ENCODE results near the gene TCOF1. TPM values are rescaled to one million over a fixed set of nuclear protein-coding genes. Genes with fewer than 3 reads are reported as not detected.

TCOF1 gene
- total RNA-seq, 1 donor: 23.1 TPM

- TF ChIP-seq, protein P1, sequence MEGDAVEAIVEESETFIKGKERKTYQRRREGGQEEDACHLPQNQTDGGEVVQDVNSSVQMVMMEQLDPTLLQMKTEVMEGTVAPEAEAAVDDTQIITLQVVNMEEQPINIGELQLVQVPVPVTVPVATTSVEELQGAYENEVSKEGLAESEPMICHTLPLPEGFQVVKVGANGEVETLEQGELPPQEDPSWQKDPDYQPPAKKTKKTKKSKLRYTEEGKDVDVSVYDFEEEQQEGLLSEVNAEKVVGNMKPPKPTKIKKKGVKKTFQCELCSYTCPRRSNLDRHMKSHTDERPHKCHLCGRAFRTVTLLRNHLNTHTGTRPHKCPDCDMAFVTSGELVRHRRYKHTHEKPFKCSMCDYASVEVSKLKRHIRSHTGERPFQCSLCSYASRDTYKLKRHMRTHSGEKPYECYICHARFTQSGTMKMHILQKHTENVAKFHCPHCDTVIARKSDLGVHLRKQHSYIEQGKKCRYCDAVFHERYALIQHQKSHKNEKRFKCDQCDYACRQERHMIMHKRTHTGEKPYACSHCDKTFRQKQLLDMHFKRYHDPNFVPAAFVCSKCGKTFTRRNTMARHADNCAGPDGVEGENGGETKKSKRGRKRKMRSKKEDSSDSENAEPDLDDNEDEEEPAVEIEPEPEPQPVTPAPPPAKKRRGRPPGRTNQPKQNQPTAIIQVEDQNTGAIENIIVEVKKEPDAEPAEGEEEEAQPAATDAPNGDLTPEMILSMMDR (IDR thresholded peaks at IDR 0.05; ENCODE audit: insufficient read depth, low read length): no peak
- H3K4me3 ChIP-seq (ENCODE audit: low read depth, low read length): no peak overlapping the region
- no peak for DNase-seq (ENCODE audit: low read depth)
Observed at GRCh38 chr5:150346592-150346991, 10.9 kb upstream of the TCOF1 start.

- no peak overlapping the region for H3K4me3 ChIP-seq (ENCODE audit: low read depth, low read length)
- no peak for DNase-seq (ENCODE audit: low read depth)
- TF ChIP-seq, protein P1 (IDR thresholded peaks at IDR 0.05; ENCODE audit: insufficient read depth, low read length): no peak
Observed at GRCh38 chr5:150347003-150347402, 10.5 kb upstream of the TCOF1 start.

- TF ChIP-seq, protein P1 (IDR thresholded peaks at IDR 0.05; ENCODE audit: insufficient read depth, low read length): no peak
- H3K4me3 ChIP-seq (ENCODE audit: low read depth, low read length): no peak overlapping the region
- no peak for DNase-seq (ENCODE audit: low read depth)
Observed at GRCh38 chr5:150347451-150347850, 10.0 kb upstream of the TCOF1 start.

DNA sequence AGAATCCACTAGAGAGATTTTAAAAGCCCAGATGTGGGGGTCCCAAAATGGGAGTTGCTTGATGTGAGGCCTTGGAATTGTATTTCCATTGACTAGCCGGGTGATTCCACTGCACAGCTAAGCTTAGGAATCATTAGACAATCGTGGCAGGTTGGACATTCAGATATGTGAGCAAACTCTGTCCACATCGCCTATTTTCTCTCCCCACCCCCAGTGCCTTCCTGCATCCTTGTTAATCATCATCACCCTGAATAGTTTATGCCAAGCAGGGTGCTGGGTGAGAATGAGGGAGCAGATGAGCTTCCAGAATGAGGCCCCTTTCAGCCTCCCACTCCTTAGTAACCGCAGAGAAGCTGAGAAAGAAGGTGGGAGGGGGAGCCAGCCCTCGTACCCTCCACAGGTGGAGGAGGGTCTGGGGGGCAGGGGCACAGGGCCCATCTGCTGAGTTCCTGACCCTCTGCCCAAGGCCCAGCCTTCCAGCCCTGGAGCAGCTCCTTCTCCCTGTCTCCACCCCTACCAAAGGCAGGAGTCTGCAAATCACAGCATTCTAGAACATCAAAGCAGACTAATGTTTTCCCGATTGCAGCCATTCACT is 7.7 kb upstream of the TCOF1 start:
- no peak for DNase-seq (ENCODE audit: low read depth)
- H3K4me3 ChIP-seq (ENCODE audit: low read depth, low read length): no peak overlapping the region
- TF ChIP-seq, protein P1 (IDR thresholded peaks at IDR 0.05; ENCODE audit: insufficient read depth, low read length): no peak

- DNase-seq (ENCODE audit: low read depth): peak; percentile 71
- no peak overlapping the region for H3K4me3 ChIP-seq (ENCODE audit: low read depth, low read length)
- TF ChIP-seq, protein P1 (IDR thresholded peaks at IDR 0.05; ENCODE audit: insufficient read depth, low read length): peak; percentile 59
Observed at GRCh38 chr5:150350524-150351344, 6.8 kb upstream of the TCOF1 start.

DNA sequence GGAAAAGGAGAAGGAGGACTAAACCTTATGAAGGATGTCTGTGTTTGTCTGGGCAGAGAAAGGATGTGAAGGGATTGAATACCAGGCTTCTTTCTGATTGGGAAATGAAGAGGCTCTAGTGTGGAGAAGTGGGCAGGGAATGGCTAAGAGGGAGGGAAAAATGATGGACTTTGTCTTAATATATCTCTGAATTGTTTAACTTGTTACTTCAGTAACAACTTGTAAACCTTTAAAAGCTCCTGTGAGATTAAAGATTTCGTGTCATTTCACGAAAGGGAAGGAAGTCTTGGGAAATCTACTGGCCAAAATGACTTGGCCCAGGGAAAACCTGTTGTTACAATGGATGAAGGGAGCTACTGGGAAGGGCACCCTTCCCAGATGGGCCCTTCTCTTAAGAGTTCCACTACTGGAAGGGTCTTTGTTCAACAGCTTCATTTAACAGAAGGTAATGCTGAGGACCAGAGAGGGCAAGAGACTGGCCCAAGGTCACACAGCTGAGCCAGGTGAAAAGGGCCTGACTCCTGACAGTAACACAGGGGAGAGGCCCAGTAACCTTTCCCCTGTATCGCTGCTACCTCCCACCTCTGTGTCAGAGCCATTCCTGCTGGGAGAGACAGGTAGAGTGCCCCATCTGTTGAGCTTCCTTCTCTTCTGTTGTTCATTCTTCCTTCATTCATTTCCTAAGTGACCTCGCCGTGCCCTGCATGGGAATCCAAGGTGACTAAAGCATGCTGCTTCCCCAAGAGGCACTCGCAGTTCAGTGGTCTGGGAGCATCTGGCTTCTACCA is 5.1 kb upstream of the TCOF1 start:
- TF ChIP-seq, protein P1 (IDR thresholded peaks at IDR 0.05; ENCODE audit: insufficient read depth, low read length): no peak
- no peak for DNase-seq (ENCODE audit: low read depth)
- no peak overlapping the region for H3K4me3 ChIP-seq (ENCODE audit: low read depth, low read length)
